LNCaP clone FGC (cell line): ENCODE results near the gene RFTN1.

Experiments
- DNase-seq: peaks from one replicate; pipeline ENCODE4 v3.0.0-alpha.2; 2011; ENCODE audit warnings: low read depth
- H3K4me3 ChIP-seq: 2 replicates; pipeline ENCODE4 v1.5.1; 2011; ENCODE audit warnings: mild to moderate bottlenecking, low read depth, low read length, control low read depth
- CTCF ChIP-seq: IDR thresholded peaks from 2 replicates; pipeline ENCODE4 v1.5.1; 2012; ENCODE audit warnings: mild to moderate bottlenecking; ENCODE audit not compliant: control insufficient read depth, insufficient read depth; ENCODE audit errors: extremely low read depth

Gene RFTN1

GRCh38 chr3:16550676-16551341, 37.3 kb upstream of the RFTN1 start:
- DNase-seq: peak; percentile 55
- TF ChIP-seq CTCF: peak; percentile 95

GRCh38 chr3:16550305-16550675, 36.8 kb upstream of the RFTN1 start:
- no peak overlapping the region for H3K4me3 ChIP-seq
- TF ChIP-seq CTCF: no peak
- DNase-seq: no peak

More at GRCh38 chr3:16550676-16551341, 37.3 kb upstream of the RFTN1 start:
- no peak overlapping the region for H3K4me3 ChIP-seq

- H3K4me3 ChIP-seq: no peak overlapping the region
- no peak for TF ChIP-seq CTCF
- DNase-seq: no peak
These were observed 35.2 kb upstream of the RFTN1 start for GRCh38 chr3:16548721-16549120.

- no peak for TF ChIP-seq CTCF
- no peak for DNase-seq
- no peak overlapping the region for H3K4me3 ChIP-seq
These were observed 34.3 kb upstream of the RFTN1 start for GRCh38 chr3:16547561-16548357.

- TF ChIP-seq CTCF: no peak
- H3K4me3 ChIP-seq: no peak overlapping the region
- DNase-seq: no peak
These were observed 32.9 kb upstream of the RFTN1 start for GRCh38 chr3:16546186-16547010.

GRCh38 chr3:16545413-16546185, 32.1 kb upstream of the RFTN1 start:
- TF ChIP-seq CTCF: no peak
- no peak overlapping the region for H3K4me3 ChIP-seq
- DNase-seq: no peak
